Activated CD8-positive, alpha-beta memory T cell treated with anti-CD3 and anti-CD28 coated beads, Interleukin-2, amount 50 U/mL, for 1 hour (primary cell): Measurements from ENCODE around the gene PHLDB2.

ENCODE experiments used
- DNase-seq: peaks from one replicate; pipeline ENCODE4 v3.0.0-alpha.2; 2020; ENCODE audit errors: extremely low read depth

The PHLDB2 gene

DNA sequence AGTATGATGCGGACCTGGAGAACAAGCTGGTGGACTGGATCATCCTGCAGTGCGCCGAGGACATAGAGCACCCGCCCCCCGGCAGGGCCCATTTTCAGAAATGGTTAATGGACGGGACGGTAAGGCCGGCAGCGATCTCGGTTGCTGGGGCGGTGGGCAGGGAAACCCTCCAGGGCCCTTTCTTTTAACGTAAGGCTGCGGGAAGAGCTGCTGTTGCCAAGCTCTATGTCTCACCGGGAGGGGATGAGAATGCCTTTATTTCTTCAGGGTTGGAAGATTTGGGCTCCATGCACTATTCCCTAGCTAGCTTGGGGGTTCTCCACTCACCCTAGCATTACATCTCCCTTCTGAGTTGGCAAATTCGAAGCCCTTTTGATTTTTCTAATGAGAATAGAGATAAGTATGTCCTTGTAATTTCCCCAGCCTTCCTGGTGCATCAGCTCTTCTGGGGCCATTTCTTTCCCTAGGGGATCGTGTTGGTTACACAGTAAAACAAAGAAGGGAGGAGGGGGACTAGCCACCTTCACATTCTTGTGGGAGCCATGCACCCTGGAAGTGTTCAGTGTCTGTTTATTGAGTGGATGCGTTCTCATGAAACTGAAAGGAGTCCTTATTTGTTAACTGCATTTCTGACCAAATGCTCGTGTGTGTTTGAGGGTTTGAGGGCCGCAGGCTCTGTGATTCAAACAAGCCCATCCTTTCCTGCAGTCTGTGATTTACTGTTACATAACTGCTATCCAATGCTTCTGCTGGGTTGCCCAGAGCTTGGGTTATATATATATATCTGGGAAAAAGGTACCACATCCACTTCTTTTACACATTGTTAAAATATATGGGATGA, 140.6 kb downstream of the PHLDB2 start:
- no peak for DNase-seq

DNA sequence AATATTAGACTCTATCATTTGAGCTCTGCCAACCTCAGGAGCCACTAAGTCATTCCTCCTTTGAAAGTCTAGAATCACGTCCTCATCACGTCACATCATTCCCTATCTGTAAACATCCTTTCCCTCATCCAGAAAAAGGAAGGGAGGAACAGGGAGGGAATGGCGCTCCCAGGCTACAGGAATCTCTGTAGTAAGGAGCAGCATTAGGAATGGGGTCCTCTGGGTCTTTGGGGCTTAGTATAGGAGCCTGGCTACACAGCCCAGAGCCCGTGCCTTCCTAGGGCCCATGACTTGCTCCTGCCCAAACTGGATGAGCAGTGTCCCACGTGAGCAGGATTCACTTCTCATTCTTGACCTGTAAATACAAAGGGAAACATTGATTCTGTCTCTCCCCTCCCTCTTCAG, 141.3 kb downstream of the PHLDB2 start:
- no peak for DNase-seq

- DNase-seq, result no peak
Measured at GRCh38 chr3:112000966-112001365, 141.9 kb downstream of the PHLDB2 start.

DNA sequence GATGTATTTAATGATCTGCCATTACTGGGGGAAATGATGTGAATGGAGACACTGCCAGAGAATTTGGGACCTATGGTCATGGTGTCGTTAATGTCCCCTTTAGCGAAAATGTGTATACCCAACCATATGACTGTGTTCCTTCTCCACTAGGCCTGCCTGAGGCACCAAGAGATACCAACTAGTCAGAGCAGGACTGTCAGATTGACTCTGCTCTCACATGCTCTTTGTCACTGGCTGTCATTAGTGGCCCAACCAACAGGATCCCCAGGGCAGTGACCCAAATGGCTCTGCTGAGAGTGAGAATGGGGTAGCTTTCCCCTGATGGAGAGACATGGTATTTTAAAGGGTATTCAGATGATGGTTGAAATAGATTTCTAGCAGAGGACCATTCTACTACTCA, 142.5 kb downstream of the PHLDB2 start:
- DNase-seq, result no peak

GRCh38 chr3:112002096-112002971, 143.3 kb downstream of the PHLDB2 start:
- no peak for DNase-seq

- no peak for DNase-seq
Measured at GRCh38 chr3:112003321-112004080, 144.4 kb downstream of the PHLDB2 start.

DNA sequence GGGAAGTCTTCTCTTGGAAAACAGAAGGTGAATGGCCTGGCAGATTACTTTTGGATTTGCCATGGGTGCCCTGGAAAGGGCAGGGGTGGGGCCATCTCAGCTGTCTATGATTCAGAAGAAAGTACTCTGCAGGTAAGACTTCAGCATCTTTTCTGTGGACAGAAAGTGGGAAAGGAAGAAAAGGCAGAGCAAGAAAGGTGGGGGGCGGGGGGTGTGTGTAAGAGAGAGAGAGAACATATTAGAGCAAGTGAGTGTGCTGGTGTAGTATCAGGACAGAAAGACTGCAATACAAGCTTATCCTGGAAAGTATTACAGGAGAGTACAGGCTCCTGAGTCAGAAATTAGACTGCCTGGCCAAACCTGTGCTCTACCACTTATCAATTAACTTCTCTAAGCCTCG, 145.1 kb downstream of the PHLDB2 start:
- no peak for DNase-seq

- no peak for DNase-seq
Measured at GRCh38 chr3:112004669-112005068, 145.6 kb downstream of the PHLDB2 start.

GRCh38 chr3:112005091-112005672, 146.1 kb downstream of the PHLDB2 start:
- DNase-seq, result no peak

DNA sequence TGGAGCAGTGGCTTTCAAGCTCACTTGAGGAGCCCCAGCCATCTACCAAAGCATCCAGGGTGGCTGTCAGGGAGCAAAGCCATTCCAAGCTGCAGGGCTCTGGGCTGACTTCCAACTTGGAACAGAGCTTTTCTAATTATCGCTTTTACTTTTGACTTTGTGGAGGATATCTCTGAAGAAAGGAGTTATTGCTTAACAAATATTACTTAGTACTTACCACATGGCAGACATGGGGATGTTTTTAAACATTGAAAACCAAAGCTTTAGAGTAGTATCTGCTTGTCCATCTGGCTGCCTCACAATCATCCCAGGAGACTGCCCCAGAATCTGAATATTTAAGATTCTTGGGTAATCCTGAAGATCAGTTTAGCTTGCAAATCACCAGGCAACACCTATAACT, 148.6 kb downstream of the PHLDB2 start:
- DNase-seq, result no peak

- no peak for DNase-seq
Measured at GRCh38 chr3:112009670-112010069, 150.6 kb downstream of the PHLDB2 start.

- no peak for DNase-seq
Measured at GRCh38 chr3:112010636-112011035, 151.6 kb downstream of the PHLDB2 start.

GRCh38 chr3:112011376-112011940, 152.4 kb downstream of the PHLDB2 start:
- no peak for DNase-seq

- no peak for DNase-seq
Measured at GRCh38 chr3:112012205-112012992, 153.3 kb downstream of the PHLDB2 start.

GRCh38 chr3:112013058-112013783, 154.2 kb downstream of the PHLDB2 start:
- DNase-seq, result peak; percentile 17

DNA sequence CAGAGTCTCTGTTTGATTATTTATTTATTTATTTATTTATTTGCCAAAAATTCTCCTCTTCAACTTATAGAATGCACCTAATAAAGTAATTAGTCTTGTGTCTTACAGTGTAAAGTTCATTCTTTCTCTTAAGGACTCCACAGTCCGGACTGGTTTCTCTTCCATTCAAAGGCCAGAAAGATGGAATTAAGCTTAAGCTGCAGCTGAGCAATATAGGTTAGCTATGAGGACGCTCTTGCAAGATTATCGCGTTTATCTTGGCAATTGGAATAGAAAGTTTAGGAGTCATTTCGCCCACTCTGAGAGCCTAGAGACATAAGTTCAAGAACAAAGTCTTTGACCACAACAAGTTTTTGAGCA, 154.7 kb downstream of the PHLDB2 start:
- DNase-seq, result no peak

- no peak for DNase-seq
Measured at GRCh38 chr3:112017091-112017490, 158.0 kb downstream of the PHLDB2 start.

DNA sequence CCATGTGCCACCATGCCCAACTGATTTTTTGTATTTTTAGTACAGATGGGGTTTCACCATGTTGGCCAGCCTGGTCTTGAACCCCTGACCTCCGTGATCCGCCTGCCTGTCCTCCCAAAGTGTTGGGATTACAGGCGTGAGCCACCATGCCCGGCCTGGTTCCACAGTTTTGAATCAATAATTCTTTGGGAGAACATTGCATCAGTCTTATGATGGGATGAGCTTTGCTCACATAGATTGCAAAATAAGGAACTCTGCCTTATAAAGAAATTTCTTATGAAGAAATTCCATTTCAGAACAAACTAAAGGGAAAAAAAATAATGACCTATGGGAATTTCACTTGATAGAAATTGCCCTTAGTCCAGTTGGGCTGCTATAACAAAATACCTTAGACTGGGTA, 159.6 kb downstream of the PHLDB2 start:
- no peak for DNase-seq

DNA sequence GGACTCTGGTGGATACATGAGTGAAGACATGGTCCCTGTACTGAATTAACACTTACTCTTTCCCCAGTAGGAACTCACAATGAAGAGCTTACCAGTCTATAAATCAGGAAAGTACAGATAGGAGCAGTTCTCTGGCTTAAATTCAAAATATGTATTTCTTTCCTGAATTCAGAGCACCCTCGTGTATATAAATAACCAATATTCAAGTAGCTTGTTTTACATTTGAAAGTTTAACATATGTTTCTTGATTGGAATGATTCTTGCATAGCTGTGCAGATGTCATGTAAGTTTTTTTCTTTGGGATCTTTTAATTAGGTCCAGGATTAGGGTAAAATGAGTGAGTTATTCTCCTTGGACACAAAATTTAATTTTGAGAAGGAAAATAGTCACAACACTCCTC, 160.7 kb downstream of the PHLDB2 start:
- DNase-seq, result no peak

GRCh38 chr3:112020674-112021085, 161.6 kb downstream of the PHLDB2 start:
- no peak for DNase-seq
